K562 (cell line): Measurements from ENCODE around the gene IPCEF1. TPM values are rescaled to one million over a fixed set of nuclear protein-coding genes. Genes with fewer than 3 reads are reported as not detected.

Experiments
- ATAC-seq: fragments of 200-7000 bp; cut with Tn5 transposase; 3 replicates; pipeline ENCODE4 v1.9.1; 2020; ENCODE audit warnings: moderate library complexity
- BruUV-seq: library from RNA; stranded (reverse); fragments of 400-500 nt; replicated peaks from 2 replicates; lab custom pipeline; 2021; lab: Mats Ljungman, UMichigan
- CTCF ChIA-PET: fragments of 300-600 bp; formaldehyde crosslinking; extraction: SDS; loops from one replicate; lab custom pipeline; 2021; ENCODE audit warnings: low intra/inter-chr PET ratio; lab: Yijun Ruan, JAX
- POLR2A ChIA-PET: fragments of 300-600, 350-650 bp; sonication (Branson Sonifier 250); formaldehyde crosslinking; extraction: SDS; loops from one replicate; lab custom pipeline; 2021; ENCODE audit warnings: antibody characterized with exemption, inconsistent platforms; lab: Yijun Ruan, JAX
- DNase-seq, 4 experiments: peaks; one replicate each; pipeline versions ENCODE4 v3.0.0 to v3.0.0-alpha.2; 2011 to 2018; ENCODE audit warnings: low spot score in 3 of 4, mixed read lengths in 3 of 4; ENCODE audit errors: extremely low read depth in 1 of 4
- FAIRE-seq: peaks from 2 replicates; lab custom pipeline; 2011; peaks lifted over from hg19 to GRCh38; lab: Jason Lieb, UNC
- H2AFZ ChIP-seq: 2 replicates; pipeline ENCODE4 v1.6.0; 2011; ENCODE audit warnings: low read depth, low read length, control low read depth, inconsistent platforms
- H3K27ac ChIP-seq: fragments of 200-600 bp; 3 replicates; pipeline ENCODE4 v1.8.0; 2011; ENCODE audit warnings: low read depth, mild to moderate bottlenecking, control low read depth, inconsistent platforms, low read length, moderate library complexity, mixed read lengths; ENCODE audit errors: extremely low read depth
- H3K27me3 ChIP-seq, 2 experiments: fragments of 300-600 bp in 1 of 2; 2 replicates in 1 of 2; 3 replicates in 1 of 2; pipeline versions ENCODE4 v1.6.0 to v1.8.0; 2011; ENCODE audit warnings: inconsistent platforms in 2 of 2, low read length in 2 of 2, mild to moderate bottlenecking in 1 of 2, mixed read lengths in 1 of 2, moderate library complexity in 1 of 2; ENCODE audit not compliant: control insufficient read depth in 2 of 2, insufficient read depth in 2 of 2
- H3K36me3 ChIP-seq: fragments of 300-600 bp; 3 replicates; pipeline ENCODE4 v1.8.0; 2011; ENCODE audit warnings: mild to moderate bottlenecking, low read length, inconsistent platforms; ENCODE audit not compliant: control insufficient read depth, insufficient read depth
- H3K4me1 ChIP-seq, 2 experiments: fragments of 200-600 bp in 1 of 2; replicated peaks in 1 of 2; 2 replicates in 1 of 2; 3 replicates in 1 of 2; pipeline versions ENCODE4 v1.5.1 to v1.8.0; 2011; ENCODE audit warnings: inconsistent platforms in 2 of 2, low read length in 2 of 2, mild to moderate bottlenecking in 1 of 2, mixed read lengths in 1 of 2, moderate library complexity in 1 of 2; ENCODE audit not compliant: control insufficient read depth in 2 of 2, insufficient read depth in 2 of 2
- H3K4me2 ChIP-seq: 2 replicates; pipeline ENCODE4 v1.6.1; 2011; ENCODE audit warnings: low read length, control low read depth, inconsistent platforms, mixed read lengths; ENCODE audit not compliant: insufficient read depth
- H3K4me3 ChIP-seq: fragments of 200-600 bp; sonication (generic), shearing (Covaris generic); 2 replicates; pipeline ENCODE4 v1.5.1; 2016; ENCODE audit warnings: control low read depth, inconsistent platforms
- H3K79me2 ChIP-seq: fragments of 200-600 bp; 3 replicates; pipeline ENCODE4 v1.8.0; 2011; ENCODE audit warnings: low read length, inconsistent platforms; ENCODE audit not compliant: control insufficient read depth, insufficient read depth
- H3K9ac ChIP-seq, 2 experiments: 2 replicates each; pipeline versions ENCODE4 v1.6.0 to v1.6.1; 2011; ENCODE audit warnings: low read depth in 2 of 2, low read length in 2 of 2, control low read depth in 1 of 2, inconsistent platforms in 1 of 2, mild to moderate bottlenecking in 1 of 2, mixed read lengths in 1 of 2; ENCODE audit not compliant: insufficient read depth in 1 of 2
- H3K9me1 ChIP-seq: one replicate; pipeline ENCODE4 v1.6.0; 2011; ENCODE audit warnings: inconsistent platforms, mild to moderate bottlenecking, low read length, moderate library complexity; ENCODE audit not compliant: control insufficient read depth, insufficient read depth
- H3K9me3 ChIP-seq: replicated peaks from 2 replicates; pipeline ENCODE4 v1.5.1; 2011; ENCODE audit warnings: low read depth, low read length, inconsistent platforms; ENCODE audit not compliant: control insufficient read depth, insufficient read depth
- H4K20me1 ChIP-seq: replicated peaks from 2 replicates; pipeline ENCODE4 v1.6.1; 2011; ENCODE audit warnings: low read length, inconsistent platforms, mixed read lengths; ENCODE audit not compliant: control insufficient read depth, insufficient read depth
- ELF4 ChIP-seq: fragments of 450-650 bp; formaldehyde crosslinking; IDR thresholded peaks from 2 replicates; pipeline ENCODE4 v1.4.0; 2022; ENCODE audit warnings: missing genetic modification characterization
- FOXP1 ChIP-seq: sonication (generic); formaldehyde crosslinking; IDR thresholded peaks from 2 replicates; pipeline ENCODE4 v1.8.0; 2022; ENCODE audit warnings: mild to moderate bottlenecking, missing genetic modification reagents
- HBP1 ChIP-seq: fragments of 450-650 bp; formaldehyde crosslinking; IDR thresholded peaks from 2 replicates; pipeline ENCODE4 v1.4.0; 2022; ENCODE audit warnings: missing genetic modification characterization
- ZBED1 ChIP-seq: IDR thresholded peaks from 2 replicates; pipeline ENCODE4 v1.6.1; 2014
- ZBTB26 ChIP-seq: fragments of 450-650 bp; formaldehyde crosslinking; IDR thresholded peaks from 2 replicates; pipeline ENCODE4 v1.4.0; 2022; ENCODE audit warnings: missing genetic modification characterization
- ZNF436 ChIP-seq: fragments of 250-450, 450-650 bp; sonication (Bioruptor Pico); formaldehyde crosslinking; IDR thresholded peaks from 2 replicates; pipeline ENCODE4 v1.7.0; 2020; ENCODE audit warnings: mild to moderate bottlenecking
- ZNF592 ChIP-seq: fragments of 450-650 bp; IDR thresholded peaks from 2 replicates; pipeline ENCODE4 v1.6.1; 2017; ENCODE audit warnings: antibody characterized with exemption, mild to moderate bottlenecking
- WGBS: fragments of 100-300 bp; shearing (Covaris generic); methylation state at CpG from one replicate; pipeline ENCODE4 v1.1.6; 2016; ENCODE audit warnings: low coverage, mixed read lengths; ENCODE audit not compliant: insufficient coverage; ENCODE audit errors: missing lambda C conversion rate; 5-methylcytosine and 5-hydroxymethylcytosine counted together
- in situ Hi-C: fragments of 300-500 bp; cut with MboI; formaldehyde crosslinking; loops from 4 replicates; pipeline ENCODE4 v1.15.0; 2018; ENCODE audit warnings: inconsistent platforms, mixed read lengths
- intact Hi-C: fragments of 100-400 bp; cut with micrococcal nuclease; formaldehyde crosslinking; loops from 2 replicates; pipeline ENCODE4 v1.14.2; 2022
- polyA plus RNA-seq, 8 experiments: library from polyadenylated mRNA; depleted of rRNA in 4 of 8; stranded (reverse) in 5 of 8; unstranded in 3 of 8; fragments of >200 nt; fragmentation: Nextera tagmentation in 2 of 8; fragmentation: Illumina TruSeq in 1 of 8; extraction: Ambion mirVana in 2 of 8; extraction: Trizol in 1 of 8; gene quantifications; 2 replicates each; pipeline versions ENCODE4 v1.2.1 to v1.2.3, GENCODE V29; 2011 to 2014; ENCODE audit warnings: inconsistent platforms in 1 of 8, missing spikeins in 1 of 8
- total RNA-seq, 7 experiments: library from RNA; depleted of rRNA in 6 of 7; stranded (reverse); fragments of >200 nt in 6 of 7; fragmentation: Illumina TruSeq in 2 of 7; extraction: Trizol in 2 of 7; gene quantifications; 2 replicates each; pipeline versions ENCODE4 v1.2.1 to v1.2.3, GENCODE V29; 2011 to 2021; ENCODE audit warnings: low replicate concordance in 1 of 7

The IPCEF1 gene
- total and polyA plus RNA-seq, 9 of the 15 experiments (the other 6 are each of a cell fraction or from before 2014, with no cell fraction given), result 0.14 to 0.18 TPM; not detected in 7

- no TSS peak for BruUV-seq
- Histone ChIP-seq H4K20me1 (no peaks in the 10 kb centered on the region), H2AFZ (no peak overlapping the region), H3K9ac (no peak overlapping the region), H3K79me2 (no peaks in the 10 kb centered on the region), H3K4me3 (no peak overlapping the region), H3K4me2 (no peak overlapping the region), H3K27me3 (peaks cover 8 to 29% of the 10 kb centered on the region in 2 experiments; a peak in 4 of 5 replicates), H3K4me1 (peaks cover 0 to 10% of the 10 kb centered on the region in 2 experiments; a peak in 1 of 5 replicates), H3K9me3 (no peaks in the 10 kb centered on the region), H3K27ac (no peak overlapping the region), H3K36me3 (no peaks in the 10 kb centered on the region), H3K9me1 (no peaks in the 10 kb centered on the region)
- FAIRE-seq (no peak), ATAC-seq (no peak), DNase-seq (no peak)
- intact Hi-C loops, result loop anchor here (5.0 kb wide), 1 partner anchor 306 kb away; no protein-coding TSS in a partner anchor
- CTCF ChIA-PET, result interaction anchor here (0.7 kb wide), 1 partner anchor 17 kb away, joined by 3 read pairs; no protein-coding TSS in a partner anchor
- POLR2A ChIA-PET, result interaction anchor here (0.6 to 0.9 kb wide), 2 partner anchors 10 to 53 kb away, joined by 3 read pairs; no protein-coding TSS in a partner anchor
- TF ChIP-seq ZBED1 (no peak), FOXP1 (CRISPR knock-in tag) (no peak)
- 8% methylated on average over 2 of the region's 2 CpGs for WGBS
- in situ Hi-C loops, result no loop called here
Measured at GRCh38 chr6:154356113-154356512, 490 bp downstream of the IPCEF1 start.

GRCh38 chr6:154354265-154354777 is 2.3 kb downstream of the IPCEF1 start:
- no peak overlapping the region for H3K4me2 ChIP-seq
- intact Hi-C loops, result no loop called here
- FAIRE-seq (no peak), ATAC-seq (no peak), DNase-seq (no peak)
- no peaks in the 10 kb centered on the region for H3K9me1 ChIP-seq
- H3K4me1 ChIP-seq, result peaks cover 0 to 10% of the 10 kb centered on the region in 2 experiments; a peak in 1 of 5 replicates
- H3K36me3 ChIP-seq, result no peaks in the 10 kb centered on the region
- no peaks in the 10 kb centered on the region for H3K9me3 ChIP-seq
- H4K20me1 ChIP-seq, result no peaks in the 10 kb centered on the region
- WGBS, result 4% methylated on average over 8 of the region's 8 CpGs
- no TSS peak for BruUV-seq
- H3K4me3 ChIP-seq, result no peak overlapping the region
- POLR2A ChIA-PET, result interaction anchor here (0.6 kb wide), 1 partner anchor 202 kb away, joined by 3 read pairs; no protein-coding TSS in a partner anchor
- no peak overlapping the region for H3K9ac ChIP-seq
- no peak overlapping the region for H3K27ac ChIP-seq
- H2AFZ ChIP-seq, result no peak overlapping the region
- H3K79me2 ChIP-seq, result no peaks in the 10 kb centered on the region
- in situ Hi-C loops, result no loop called here
- peaks cover 5 to 30% of the 10 kb centered on the region in 2 experiments; a peak in 4 of 5 replicates for H3K27me3 ChIP-seq
- CTCF ChIA-PET, result no interaction called here
- TF ChIP-seq ZBTB26 (0 out of 2 replicates have a peak, but pooled peaks have one; percentile 72), HBP1 (CRISPR knock-in tag) (0 out of 2 replicates have a peak, but pooled peaks have one; percentile 35), ZNF436 (CRISPR knock-in tag) (no peak), ELF4 (CRISPR knock-in tag) (0 out of 2 replicates have a peak, but pooled peaks have one; percentile 33), ZNF592 (no peak)
